ENCODE results near the gene PSMB7.

DNA sequence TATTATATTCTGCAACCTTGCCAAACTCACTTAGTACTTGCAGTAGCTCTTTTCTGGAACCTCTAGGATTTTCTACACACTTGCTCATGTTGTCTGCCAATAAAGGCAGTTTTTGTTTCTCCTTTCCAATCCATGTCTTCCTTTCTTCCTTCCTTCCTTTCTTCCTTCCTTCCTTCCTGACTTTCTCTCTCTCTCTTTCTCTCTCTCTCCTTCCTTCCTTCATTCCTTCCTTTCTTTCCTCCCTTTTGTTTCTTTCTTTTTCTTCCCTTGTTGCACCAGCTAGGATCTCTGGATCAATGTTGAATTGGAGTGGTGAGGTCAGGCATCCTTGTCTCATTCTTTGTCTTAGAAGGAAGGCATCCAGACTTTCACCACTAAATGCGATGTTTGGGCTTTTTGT, 47.5 kb upstream of the PSMB7 start:
- TF ChIP-seq, protein P1, sequence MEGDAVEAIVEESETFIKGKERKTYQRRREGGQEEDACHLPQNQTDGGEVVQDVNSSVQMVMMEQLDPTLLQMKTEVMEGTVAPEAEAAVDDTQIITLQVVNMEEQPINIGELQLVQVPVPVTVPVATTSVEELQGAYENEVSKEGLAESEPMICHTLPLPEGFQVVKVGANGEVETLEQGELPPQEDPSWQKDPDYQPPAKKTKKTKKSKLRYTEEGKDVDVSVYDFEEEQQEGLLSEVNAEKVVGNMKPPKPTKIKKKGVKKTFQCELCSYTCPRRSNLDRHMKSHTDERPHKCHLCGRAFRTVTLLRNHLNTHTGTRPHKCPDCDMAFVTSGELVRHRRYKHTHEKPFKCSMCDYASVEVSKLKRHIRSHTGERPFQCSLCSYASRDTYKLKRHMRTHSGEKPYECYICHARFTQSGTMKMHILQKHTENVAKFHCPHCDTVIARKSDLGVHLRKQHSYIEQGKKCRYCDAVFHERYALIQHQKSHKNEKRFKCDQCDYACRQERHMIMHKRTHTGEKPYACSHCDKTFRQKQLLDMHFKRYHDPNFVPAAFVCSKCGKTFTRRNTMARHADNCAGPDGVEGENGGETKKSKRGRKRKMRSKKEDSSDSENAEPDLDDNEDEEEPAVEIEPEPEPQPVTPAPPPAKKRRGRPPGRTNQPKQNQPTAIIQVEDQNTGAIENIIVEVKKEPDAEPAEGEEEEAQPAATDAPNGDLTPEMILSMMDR (IDR thresholded peaks at IDR 0.05): no peak
- TF ChIP-seq POLR2A (IDR thresholded peaks at IDR 0.05): no peak
